HG02623 (cell line): ENCODE measurements around the gene GPT2.

Experiments
- ATAC-seq: cut with Tn5 transposase; IDR thresholded peaks from one replicate; pipeline ENCODE4 v1.9.1; 2021; ENCODE audit warnings: moderate library complexity; ENCODE audit not compliant: unreplicated experiment

The GPT2 gene

GRCh38 chr16:46895399-46896313 lies 11.5 kb downstream of the GPT2 start:
- no peak for ATAC-seq

GRCh38 chr16:46896314-46896968 lies 12.3 kb downstream of the GPT2 start:
- no peak for ATAC-seq

- ATAC-seq = no peak
Observed at GRCh38 chr16:46897471-46897870, 13.3 kb downstream of the GPT2 start.

- ATAC-seq = no peak
Observed at GRCh38 chr16:46898006-46898405, 13.8 kb downstream of the GPT2 start.

GRCh38 chr16:46899443-46900143 lies 15.4 kb downstream of the GPT2 start:
- no peak for ATAC-seq

GRCh38 chr16:46900455-46901235 lies 16.5 kb downstream of the GPT2 start:
- no peak for ATAC-seq

GRCh38 chr16:46901709-46902108 lies 17.5 kb downstream of the GPT2 start:
- ATAC-seq = no peak

- ATAC-seq = no peak
Observed at GRCh38 chr16:46903255-46903905, 19.2 kb downstream of the GPT2 start.

GRCh38 chr16:46904471-46904870 lies 20.3 kb downstream of the GPT2 start:
- no peak for ATAC-seq

GRCh38 chr16:46906360-46907060 lies 22.3 kb downstream of the GPT2 start:
- ATAC-seq = no peak

- no peak for ATAC-seq
Observed at GRCh38 chr16:46907061-46907774, 23.1 kb downstream of the GPT2 start.

GRCh38 chr16:46908540-46909372 lies 24.6 kb downstream of the GPT2 start:
- no peak for ATAC-seq

- peak; percentile 60 for ATAC-seq
Observed at GRCh38 chr16:46911038-46911437, 26.9 kb downstream of the GPT2 start.

- no peak for ATAC-seq
Observed at GRCh38 chr16:46911650-46912049, 27.5 kb downstream of the GPT2 start.

GRCh38 chr16:46914556-46915201 lies 30.5 kb downstream of the GPT2 start:
- ATAC-seq = no peak

- no peak for ATAC-seq
Observed at GRCh38 chr16:46915483-46916025, 31.4 kb downstream of the GPT2 start.

- ATAC-seq = no peak
Observed at GRCh38 chr16:46916980-46917379, 32.8 kb downstream of the GPT2 start.
